Breast epithelium (tissue), 3 donors: ENCODE results near the gene TNS3.
"Not testable (repeated sequence)": the region's sequence is repeated elsewhere in the genome, so short reads cannot be mapped to it uniquely, and the experiment has no call there.

Source experiments
- POLR2A ChIP-seq: fragments of 450-650 bp; IDR thresholded peaks from one replicate; pipeline ENCODE4 v1.6.1; 2016; ENCODE audit warnings: antibody characterized with exemption, mild to moderate bottlenecking, moderate library complexity
- POLR2AphosphoS5 ChIP-seq, 3 donors: sonication (generic); formaldehyde crosslinking; IDR thresholded peaks; one replicate each; pipeline ENCODE4 v1.6.1; 2017; ENCODE audit warnings: antibody characterized with exemption in 3 of 3
- TF ChIP-seq, protein P1 (sequence below), 3 donors: fragments of 450-650 bp; IDR thresholded peaks; one replicate each; pipeline ENCODE4 v1.5.1; 2016 to 2017; ENCODE audit warnings: antibody characterized with exemption in 3 of 3, mild to moderate bottlenecking in 3 of 3, moderate library complexity in 3 of 3

- TF ChIP-seq, protein P1, sequence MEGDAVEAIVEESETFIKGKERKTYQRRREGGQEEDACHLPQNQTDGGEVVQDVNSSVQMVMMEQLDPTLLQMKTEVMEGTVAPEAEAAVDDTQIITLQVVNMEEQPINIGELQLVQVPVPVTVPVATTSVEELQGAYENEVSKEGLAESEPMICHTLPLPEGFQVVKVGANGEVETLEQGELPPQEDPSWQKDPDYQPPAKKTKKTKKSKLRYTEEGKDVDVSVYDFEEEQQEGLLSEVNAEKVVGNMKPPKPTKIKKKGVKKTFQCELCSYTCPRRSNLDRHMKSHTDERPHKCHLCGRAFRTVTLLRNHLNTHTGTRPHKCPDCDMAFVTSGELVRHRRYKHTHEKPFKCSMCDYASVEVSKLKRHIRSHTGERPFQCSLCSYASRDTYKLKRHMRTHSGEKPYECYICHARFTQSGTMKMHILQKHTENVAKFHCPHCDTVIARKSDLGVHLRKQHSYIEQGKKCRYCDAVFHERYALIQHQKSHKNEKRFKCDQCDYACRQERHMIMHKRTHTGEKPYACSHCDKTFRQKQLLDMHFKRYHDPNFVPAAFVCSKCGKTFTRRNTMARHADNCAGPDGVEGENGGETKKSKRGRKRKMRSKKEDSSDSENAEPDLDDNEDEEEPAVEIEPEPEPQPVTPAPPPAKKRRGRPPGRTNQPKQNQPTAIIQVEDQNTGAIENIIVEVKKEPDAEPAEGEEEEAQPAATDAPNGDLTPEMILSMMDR (IDR thresholded peaks at IDR 0.05), result not testable (repeated sequence)
- not testable (repeated sequence) for TF ChIP-seq POLR2A; POLR2AphosphoS5 (IDR thresholded peaks at IDR 0.05)
Measured at GRCh38 chr7:47441048-47441447, 140.9 kb downstream of the TNS3 start.
